GM21526 (cell line): ENCODE results near the gene TCF20.

ENCODE experiments used
- ATAC-seq: cut with Tn5 transposase; IDR thresholded peaks from one replicate; pipeline ENCODE4 v1.9.1; 2021; ENCODE audit warnings: moderate library complexity; ENCODE audit not compliant: unreplicated experiment, low FRiP score

Gene TCF20

GRCh38 chr22:42270510-42271190, at the start of gene TCF20:
Gene TCF20 (minus strand): TSS chr22:42270653. CDS start chr22:42215305, 55,348 bp downstream.
- peak; percentile 38 for ATAC-seq

- no peak for ATAC-seq
Measured at GRCh38 chr22:42319386-42319785, 48.9 kb upstream of the TCF20 start.

- no peak for ATAC-seq
Measured at GRCh38 chr22:42318967-42319366, 48.5 kb upstream of the TCF20 start.

DNA sequence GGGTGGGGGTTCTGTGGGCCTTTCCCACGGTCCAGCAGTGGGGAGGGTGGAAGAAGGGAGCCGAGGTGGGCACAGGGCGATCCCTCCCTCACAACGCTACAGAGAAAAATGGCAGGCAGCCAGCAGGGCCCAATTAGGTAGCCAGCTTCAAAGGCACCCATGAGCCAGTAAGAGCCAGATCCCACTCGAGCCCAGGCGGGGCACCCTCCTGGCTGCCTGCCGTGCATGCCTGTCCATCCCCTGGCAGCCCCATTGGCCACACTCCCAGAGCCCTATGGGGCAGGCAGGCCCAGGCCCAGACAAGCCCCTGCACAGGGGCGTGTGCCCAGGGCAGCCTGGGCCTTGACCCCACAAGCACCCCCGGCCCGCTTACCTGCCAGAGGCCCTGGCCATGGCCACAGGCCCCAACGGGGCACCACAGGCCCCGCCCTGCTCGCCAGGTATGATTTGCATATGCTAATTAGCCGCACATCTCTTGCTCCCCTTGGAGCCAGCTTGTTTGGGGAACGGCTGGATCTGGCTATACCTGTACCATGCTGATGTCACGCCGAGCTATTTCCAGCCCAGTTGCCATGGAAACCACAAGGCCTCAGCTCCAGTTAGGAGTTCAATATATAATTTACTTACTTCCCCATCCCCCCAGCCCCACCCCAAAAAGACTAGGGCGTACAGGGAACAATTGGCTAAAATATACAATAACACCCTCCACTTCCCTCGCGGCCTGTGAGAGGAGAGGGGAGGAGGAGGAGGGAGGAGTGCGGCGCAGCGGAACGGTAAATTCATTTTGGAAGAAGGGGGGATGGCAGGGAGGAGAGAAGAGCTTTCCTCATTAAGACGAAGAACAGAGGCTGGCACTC, 47.5 kb upstream of the TCF20 start:
- ATAC-seq = no peak

- ATAC-seq = no peak
Measured at GRCh38 chr22:42317008-42317407, 46.6 kb upstream of the TCF20 start.

DNA sequence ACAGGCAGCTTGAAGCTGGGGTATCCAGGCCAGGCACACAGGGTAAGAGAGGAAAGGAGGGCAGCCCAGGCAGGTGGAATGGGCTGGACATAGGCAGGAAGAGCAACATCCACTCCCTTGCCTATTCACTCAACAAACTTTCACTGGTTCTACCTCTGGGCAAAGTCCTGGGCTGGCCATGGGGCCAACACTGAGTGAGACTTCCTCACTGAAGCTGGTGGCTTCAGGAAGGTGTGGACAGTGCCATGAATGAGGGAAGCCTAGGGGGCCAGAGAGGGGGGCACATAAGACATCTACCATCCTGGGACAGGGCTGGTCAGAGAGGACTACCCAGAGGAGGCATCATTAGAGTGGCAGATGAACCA, 44.9 kb upstream of the TCF20 start:
- no peak for ATAC-seq

DNA sequence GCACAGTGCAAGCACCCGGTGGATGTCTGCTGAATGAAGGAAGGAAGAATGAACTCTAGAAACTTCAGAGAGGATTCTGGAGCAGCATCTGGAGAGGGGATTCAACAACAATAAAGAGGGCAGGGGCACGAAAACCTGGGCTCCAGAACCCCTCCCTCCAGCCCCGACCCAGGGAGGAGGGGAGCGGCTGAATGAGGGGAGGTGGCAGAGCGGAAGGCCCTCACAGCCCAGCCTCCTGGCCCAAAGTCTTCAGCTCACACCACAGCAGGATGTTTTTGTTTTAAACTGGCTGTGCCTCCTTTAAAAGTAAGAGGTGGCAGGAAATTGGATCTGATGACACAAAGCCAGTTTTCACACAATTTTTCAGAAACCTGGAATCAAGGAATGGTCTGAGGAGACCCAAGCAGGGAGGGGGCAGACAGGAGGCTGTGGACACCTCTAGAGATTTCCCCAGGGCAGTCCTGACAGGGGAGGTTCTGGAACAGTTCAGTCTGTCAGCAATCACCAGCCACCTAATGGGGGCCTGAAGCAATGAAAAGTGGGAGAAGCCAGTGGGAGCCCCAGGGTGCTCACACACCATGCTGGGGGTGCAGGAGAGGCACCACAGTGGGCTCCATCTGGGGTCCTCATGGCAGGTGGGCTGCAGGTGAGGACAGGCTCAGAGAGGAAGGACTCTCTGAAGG, 44.4 kb upstream of the TCF20 start:
- no peak for ATAC-seq

GRCh38 chr22:42313804-42314581, 43.5 kb upstream of the TCF20 start:
- no peak for ATAC-seq

- no peak for ATAC-seq
Measured at GRCh38 chr22:42313204-42313603, 42.8 kb upstream of the TCF20 start.

DNA sequence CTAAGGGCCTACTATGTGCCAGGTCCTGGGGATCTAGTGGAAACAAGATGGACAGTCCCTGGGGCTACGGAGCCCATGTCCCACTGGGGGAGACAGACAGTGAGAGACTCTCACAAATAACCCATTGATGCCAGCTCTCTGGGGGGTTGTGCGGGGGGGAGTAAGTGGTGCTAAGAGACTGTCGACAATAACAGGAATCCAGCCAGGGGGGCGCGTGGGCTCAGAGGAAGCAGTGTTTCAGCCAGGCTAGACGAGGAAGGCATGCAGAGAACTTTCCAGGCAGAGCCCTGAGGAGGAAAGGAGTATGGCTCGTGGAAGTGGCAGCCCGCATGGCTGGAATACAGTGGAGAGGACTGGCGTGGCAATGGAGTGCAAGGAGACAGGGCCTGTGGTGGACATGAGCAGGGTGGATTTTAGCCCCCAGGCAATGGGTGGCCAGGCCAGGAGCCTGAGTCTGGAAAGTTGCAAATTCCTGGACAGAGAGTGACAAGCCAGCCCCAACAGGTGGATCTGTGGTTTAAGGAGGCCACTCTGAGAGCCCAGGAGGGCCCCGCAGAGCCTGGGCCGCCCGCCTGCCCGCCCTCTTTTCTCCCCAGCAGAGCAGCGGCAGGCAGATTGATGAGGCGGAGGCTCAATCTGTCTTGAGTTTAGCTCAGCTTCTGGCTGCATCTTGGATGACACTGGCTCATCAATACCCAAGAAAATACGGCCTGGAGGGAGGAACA, 40.0 kb upstream of the TCF20 start:
- no peak for ATAC-seq

DNA sequence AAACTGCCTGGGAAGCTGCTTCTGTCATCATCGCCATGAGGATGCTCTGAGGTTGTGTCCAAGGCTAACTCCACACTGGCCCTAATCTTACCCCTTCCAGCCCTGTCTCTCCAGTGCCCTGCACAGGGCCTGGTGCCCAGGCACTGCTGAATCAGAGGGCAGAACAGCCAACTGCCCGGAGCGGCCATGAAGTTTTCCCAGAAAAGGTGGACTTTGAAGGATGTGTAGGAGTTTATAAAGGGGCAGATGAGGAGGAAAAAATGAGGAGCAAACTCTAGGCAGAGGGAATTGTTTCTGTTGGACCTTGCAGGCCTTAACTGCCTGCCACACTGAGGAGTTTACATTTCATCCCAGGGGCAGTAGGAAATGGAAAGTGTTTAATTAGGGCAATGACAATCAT, 39.4 kb upstream of the TCF20 start:
- no peak for ATAC-seq

GRCh38 chr22:42308892-42309468, 38.5 kb upstream of the TCF20 start:
- no peak for ATAC-seq

- ATAC-seq = no peak
Measured at GRCh38 chr22:42307806-42308563, 37.5 kb upstream of the TCF20 start.

- no peak for ATAC-seq
Measured at GRCh38 chr22:42306010-42306409, 35.6 kb upstream of the TCF20 start.

DNA sequence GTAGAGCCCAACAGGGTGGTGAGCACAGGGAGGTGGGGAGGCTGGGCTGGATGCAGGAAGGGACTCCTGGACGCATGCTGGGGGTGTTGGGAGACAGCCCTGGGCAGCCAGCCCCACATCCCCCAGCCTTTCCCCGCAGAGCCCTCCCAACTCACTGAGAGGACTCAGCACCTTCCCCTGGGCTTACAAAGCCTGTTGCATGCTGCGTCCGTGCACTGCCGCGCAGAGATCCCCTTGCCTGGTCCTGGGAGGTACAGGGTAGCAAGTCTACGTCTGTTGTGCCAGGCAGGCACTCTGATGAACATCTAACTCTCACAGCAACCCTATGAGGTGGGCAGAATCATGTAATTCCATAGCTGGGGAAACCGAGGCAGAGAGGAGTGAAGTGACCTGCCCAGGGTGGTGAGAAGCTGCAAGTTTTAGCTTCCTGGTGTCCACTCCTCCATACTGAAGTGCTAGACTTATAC, 33.9 kb upstream of the TCF20 start:
- no peak for ATAC-seq

GRCh38 chr22:42303396-42304323, 33.2 kb upstream of the TCF20 start:
- no peak for ATAC-seq

- no peak for ATAC-seq
Measured at GRCh38 chr22:42301742-42302102, 31.3 kb upstream of the TCF20 start.
